Sigmoid colon (tissue), 7 donors: ENCODE data around the gene RAD23B. TPM values are rescaled to one million over a fixed set of nuclear protein-coding genes. Genes with fewer than 3 reads are reported as not detected.

ENCODE experiments used
- DNase-seq: peaks from one replicate; pipeline ENCODE4 v3.0.0-alpha.2; 2019
- H3K27ac ChIP-seq, 4 donors: fragments of 200-600 bp; sonication (generic); one replicate each; pipeline ENCODE4 v1.5.1; 2016 to 2019; ENCODE audit warnings: mild to moderate bottlenecking in 1 of 4
- H3K27me3 ChIP-seq, 3 donors: fragments of 200-600 bp; sonication (generic); one replicate each; pipeline ENCODE4 v1.5.1; 2019; ENCODE audit warnings: mild to moderate bottlenecking in 1 of 3
- H3K36me3 ChIP-seq, 4 donors: fragments of 200-600 bp; sonication (generic); one replicate each; pipeline ENCODE4 v1.5.1; 2016 to 2019
- H3K4me1 ChIP-seq, 4 donors: fragments of 200-600 bp; sonication (generic); one replicate each; pipeline ENCODE4 v1.5.1; 2017 to 2019
- H3K4me3 ChIP-seq, 4 donors: fragments of 200-600 bp; sonication (generic); one replicate each; pipeline ENCODE4 v1.5.1; 2017 to 2019; ENCODE audit warnings: mild to moderate bottlenecking in 2 of 4, moderate library complexity in 1 of 4
- H3K9me3 ChIP-seq, 4 donors: fragments of 200-600 bp in 3 of 4; sonication (generic) in 3 of 4; one replicate each; pipeline versions ENCODE4 v1.5.1 to v1.6.1; 2013 to 2019
- EP300 ChIP-seq, 4 donors: sonication (generic); formaldehyde crosslinking; IDR thresholded peaks; one replicate each; pipeline ENCODE4 v1.6.1; 2017; ENCODE audit warnings: antibody characterized with exemption in 4 of 4
- POLR2A ChIP-seq, 2 donors: fragments of 450-650 bp; IDR thresholded peaks; one replicate each; pipeline ENCODE4 v1.6.1; 2016; ENCODE audit warnings: antibody characterized with exemption in 2 of 2, mild to moderate bottlenecking in 2 of 2, moderate library complexity in 2 of 2
- POLR2AphosphoS5 ChIP-seq, 4 donors: sonication (generic); formaldehyde crosslinking; IDR thresholded peaks; one replicate each; pipeline ENCODE4 v1.6.1; 2017; ENCODE audit warnings: antibody characterized with exemption in 4 of 4
- WGBS, 2 donors: extraction: QIAGEN DNeasy Blood & Tissue Kit; methylation state at CpG; one replicate each; pipeline ENCODE4 v1.1.7; 2013; 5-methylcytosine and 5-hydroxymethylcytosine counted together
- intact Hi-C: fragments of 100-400 bp; cut with DNase I; formaldehyde crosslinking; loops from one replicate; pipeline ENCODE4 v1.15.1; 2023
- polyA plus RNA-seq, 3 donors: library from polyadenylated mRNA; stranded (reverse); fragments of 200-250 nt; gene quantifications; one replicate each; pipeline ENCODE4 v1.2.3, GENCODE V29; 2013
- total RNA-seq, 4 donors: library from RNA; depleted of rRNA; stranded (reverse); fragments of >200 nt; gene quantifications; one replicate each; pipeline ENCODE4 v1.1.0, GENCODE V29; 2016
- TF ChIP-seq, protein P1 (sequence below), 4 experiments: fragments of 450-650 bp in 3 of 4; fragments of 200-600 bp in 1 of 4; IDR thresholded peaks; one replicate each; pipeline ENCODE4 v1.5.1; 2016 to 2019; ENCODE audit warnings: antibody characterized with exemption in 4 of 4, mild to moderate bottlenecking in 3 of 4, moderate library complexity in 2 of 4
- donor health status: healthy with polysubstance abuse.
- donor health status: Bipolar disorder and iron deficiency.
- donor health status: healthy.

Gene RAD23B
- total and polyA plus RNA-seq, 7 donors = 58.3 to 74.3 (median 62.4) TPM

DNA sequence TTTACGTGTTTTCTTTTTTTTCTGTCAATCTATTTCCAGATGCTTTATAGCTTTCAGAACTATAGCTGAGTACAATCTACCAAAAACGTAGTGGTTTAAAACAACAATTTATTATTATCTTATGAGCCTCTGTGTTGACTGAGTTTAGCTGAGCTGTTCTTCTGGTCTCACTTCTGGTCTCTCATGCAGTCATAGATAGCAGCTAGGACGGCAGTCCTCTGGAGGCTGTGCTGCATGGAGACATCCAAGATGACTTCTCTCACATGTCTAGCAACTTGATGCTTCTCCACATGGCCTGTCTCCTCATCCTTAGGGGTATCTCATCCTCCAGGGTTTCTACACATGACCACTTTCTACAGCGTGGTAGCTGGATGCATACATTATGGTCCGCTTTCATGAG lies 22.0 kb upstream of the RAD23B start:
- intact Hi-C loops = no loop called here
- no peak for DNase-seq
- Histone ChIP-seq H3K4me1 (no peaks in the 10 kb centered on the region), H3K27me3 (no peaks in the 10 kb centered on the region), H3K9me3 (no peaks in the 10 kb centered on the region), H3K27ac (no peak overlapping the region), H3K36me3 (no peaks in the 10 kb centered on the region), H3K4me3 (no peak overlapping the region)
- 82 to 87% methylated on average over 5 of the region's 5 CpGs for WGBS, 2 donors
- no peak for TF ChIP-seq POLR2AphosphoS5 (IDR thresholded peaks at IDR 0.05)
- TF ChIP-seq, protein P1, sequence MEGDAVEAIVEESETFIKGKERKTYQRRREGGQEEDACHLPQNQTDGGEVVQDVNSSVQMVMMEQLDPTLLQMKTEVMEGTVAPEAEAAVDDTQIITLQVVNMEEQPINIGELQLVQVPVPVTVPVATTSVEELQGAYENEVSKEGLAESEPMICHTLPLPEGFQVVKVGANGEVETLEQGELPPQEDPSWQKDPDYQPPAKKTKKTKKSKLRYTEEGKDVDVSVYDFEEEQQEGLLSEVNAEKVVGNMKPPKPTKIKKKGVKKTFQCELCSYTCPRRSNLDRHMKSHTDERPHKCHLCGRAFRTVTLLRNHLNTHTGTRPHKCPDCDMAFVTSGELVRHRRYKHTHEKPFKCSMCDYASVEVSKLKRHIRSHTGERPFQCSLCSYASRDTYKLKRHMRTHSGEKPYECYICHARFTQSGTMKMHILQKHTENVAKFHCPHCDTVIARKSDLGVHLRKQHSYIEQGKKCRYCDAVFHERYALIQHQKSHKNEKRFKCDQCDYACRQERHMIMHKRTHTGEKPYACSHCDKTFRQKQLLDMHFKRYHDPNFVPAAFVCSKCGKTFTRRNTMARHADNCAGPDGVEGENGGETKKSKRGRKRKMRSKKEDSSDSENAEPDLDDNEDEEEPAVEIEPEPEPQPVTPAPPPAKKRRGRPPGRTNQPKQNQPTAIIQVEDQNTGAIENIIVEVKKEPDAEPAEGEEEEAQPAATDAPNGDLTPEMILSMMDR (IDR thresholded peaks at IDR 0.05) = no peak
- TF ChIP-seq EP300 (IDR thresholded peaks at IDR 0.05) = no peak
- TF ChIP-seq POLR2A (IDR thresholded peaks at IDR 0.05) = no peak

- H3K4me1 ChIP-seq = no peaks in the 10 kb centered on the region
- intact Hi-C loops = no loop called here
- H3K27ac ChIP-seq = no peak overlapping the region
- 72 to 81% methylated on average over 2 of the region's 2 CpGs for WGBS, 2 donors
- no peaks in the 10 kb centered on the region for H3K9me3 ChIP-seq
- H3K27me3 ChIP-seq = no peaks in the 10 kb centered on the region
- no peak overlapping the region for H3K4me3 ChIP-seq
- DNase-seq = no peak
- TF ChIP-seq POLR2AphosphoS5 (IDR thresholded peaks at IDR 0.05) = no peak
- TF ChIP-seq, protein P1 (IDR thresholded peaks at IDR 0.05) = no peak
- no peak for TF ChIP-seq EP300 (IDR thresholded peaks at IDR 0.05)
- TF ChIP-seq POLR2A (IDR thresholded peaks at IDR 0.05) = no peak
- no peaks in the 10 kb centered on the region for H3K36me3 ChIP-seq
These were observed 19.8 kb upstream of the RAD23B start for GRCh38 chr9:107263289-107263688.

DNA sequence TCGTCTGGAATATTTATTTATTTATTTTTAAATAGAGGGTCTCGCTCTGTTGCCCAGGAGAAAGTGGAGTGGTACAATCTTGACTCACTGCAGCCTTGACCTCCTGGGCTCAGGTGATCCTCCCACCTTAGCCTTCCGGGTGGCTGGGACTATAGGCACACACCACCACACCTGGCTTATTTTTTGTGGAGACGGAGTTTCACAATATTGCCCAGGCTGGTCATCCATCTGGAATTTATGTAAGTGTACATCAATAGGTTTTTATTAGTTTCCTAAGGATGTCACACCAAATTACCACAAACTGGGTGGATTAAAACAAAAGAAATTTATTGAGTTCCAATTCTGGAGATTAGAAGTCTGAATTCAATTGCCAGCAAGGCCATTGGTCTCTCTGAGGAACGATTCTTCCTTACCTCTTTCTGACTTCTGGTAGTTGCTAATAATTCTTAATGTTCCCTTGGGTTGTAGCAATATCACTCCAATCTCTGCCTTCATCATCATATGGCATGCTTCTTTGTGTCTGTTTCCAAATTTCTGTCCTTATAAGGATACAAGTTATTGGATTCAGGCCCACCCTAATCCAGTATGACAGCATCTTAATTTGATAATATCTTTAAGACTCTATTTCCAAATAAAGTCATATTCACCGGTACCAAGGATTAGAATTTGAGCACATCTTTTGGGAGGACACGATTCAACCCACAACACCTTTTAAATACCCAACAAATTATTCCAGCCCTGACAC lies 16.3 kb upstream of the RAD23B start:
- intact Hi-C loops = no loop called here
- no peaks in the 10 kb centered on the region for H3K4me1 ChIP-seq
- H3K36me3 ChIP-seq = no peaks in the 10 kb centered on the region
- no peak overlapping the region for H3K4me3 ChIP-seq
- no peak overlapping the region for H3K27ac ChIP-seq
- H3K27me3 ChIP-seq = no peaks in the 10 kb centered on the region
- TF ChIP-seq EP300 (IDR thresholded peaks at IDR 0.05) = no peak
- no peak for TF ChIP-seq POLR2AphosphoS5 (IDR thresholded peaks at IDR 0.05)
- TF ChIP-seq, protein P1 (IDR thresholded peaks at IDR 0.05) = no peak
- no peak for TF ChIP-seq POLR2A (IDR thresholded peaks at IDR 0.05)
- no peak for DNase-seq
- 90 to 94% methylated on average over 7 of the region's 7 CpGs for WGBS, 2 donors
- H3K9me3 ChIP-seq = no peaks in the 10 kb centered on the region

DNA sequence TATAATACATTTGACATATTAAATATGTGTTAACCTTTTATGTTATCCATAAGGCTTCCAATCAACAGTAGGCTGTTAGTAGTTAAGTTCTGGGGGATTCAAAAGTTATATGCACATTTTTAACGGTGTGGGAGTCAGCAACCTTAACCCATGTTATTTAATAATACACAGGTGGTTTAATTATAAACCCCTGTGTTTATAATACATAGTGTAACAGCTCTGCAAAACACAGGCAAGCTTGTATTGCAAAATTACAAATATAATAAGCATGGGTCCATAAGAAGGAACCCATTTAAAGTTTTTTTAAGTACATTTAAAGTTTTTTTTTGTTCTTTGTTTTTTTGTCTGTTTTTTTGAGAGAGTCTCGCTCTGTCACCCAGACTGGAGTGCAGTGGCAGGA lies 14.5 kb upstream of the RAD23B start:
- H3K9me3 ChIP-seq = no peaks in the 10 kb centered on the region
- no peaks in the 10 kb centered on the region for H3K4me1 ChIP-seq
- WGBS, 2 donors = 53 to 80% methylated on average over 2 of the region's 2 CpGs
- no peaks in the 10 kb centered on the region for H3K27me3 ChIP-seq
- H3K27ac ChIP-seq = no peak overlapping the region
- TF ChIP-seq POLR2AphosphoS5 (IDR thresholded peaks at IDR 0.05) = no peak
- TF ChIP-seq, protein P1 (IDR thresholded peaks at IDR 0.05) = no peak
- TF ChIP-seq EP300 (IDR thresholded peaks at IDR 0.05) = no peak
- TF ChIP-seq POLR2A (IDR thresholded peaks at IDR 0.05) = no peak
- no peak overlapping the region for H3K4me3 ChIP-seq
- DNase-seq = no peak
- intact Hi-C loops = no loop called here
- no peaks in the 10 kb centered on the region for H3K36me3 ChIP-seq

- Histone ChIP-seq H3K9me3 (no peaks in the 10 kb centered on the region), H3K36me3 (no peaks in the 10 kb centered on the region), H3K27me3 (no peaks in the 10 kb centered on the region), H3K4me3 (no peak overlapping the region), H3K4me1 (no peaks in the 10 kb centered on the region), H3K27ac (no peak overlapping the region)
- TF ChIP-seq POLR2AphosphoS5 (IDR thresholded peaks at IDR 0.05) (no peak), EP300 (IDR thresholded peaks at IDR 0.05) (no peak), POLR2A (IDR thresholded peaks at IDR 0.05) (no peak)
- TF ChIP-seq, protein P1 (IDR thresholded peaks at IDR 0.05) = no peak
- 94 to 96% methylated on average over 2 of the region's 2 CpGs for WGBS, 2 donors
- intact Hi-C loops = no loop called here
- no peak for DNase-seq
These were observed 13.8 kb upstream of the RAD23B start for GRCh38 chr9:107269254-107269653.
